ENCODE data around the gene BBX. TPM values are rescaled to one million over a fixed set of nuclear protein-coding genes. Genes with fewer than 3 reads are reported as not detected.

Gene BBX
- total RNA-seq, 4 donors from 2014 or later, result 73.0 to 216 (median 106) TPM

GRCh38 chr3:107675233-107675900, 152.6 kb downstream of the BBX start:
- Histone ChIP-seq H3K4me3 (replicated peaks in 1 of 3) (no peak overlapping the region), H3K9me3 (no peaks in the 10 kb centered on the region), H3K36me3 (no peaks in the 10 kb centered on the region), H3K27ac (no peak overlapping the region), H3K4me1 (no peaks in the 10 kb centered on the region), H3K27me3 (no peaks in the 10 kb centered on the region)
- no peak for TF ChIP-seq POLR2A (IDR thresholded peaks at IDR 0.05)
- TF ChIP-seq, protein P1, sequence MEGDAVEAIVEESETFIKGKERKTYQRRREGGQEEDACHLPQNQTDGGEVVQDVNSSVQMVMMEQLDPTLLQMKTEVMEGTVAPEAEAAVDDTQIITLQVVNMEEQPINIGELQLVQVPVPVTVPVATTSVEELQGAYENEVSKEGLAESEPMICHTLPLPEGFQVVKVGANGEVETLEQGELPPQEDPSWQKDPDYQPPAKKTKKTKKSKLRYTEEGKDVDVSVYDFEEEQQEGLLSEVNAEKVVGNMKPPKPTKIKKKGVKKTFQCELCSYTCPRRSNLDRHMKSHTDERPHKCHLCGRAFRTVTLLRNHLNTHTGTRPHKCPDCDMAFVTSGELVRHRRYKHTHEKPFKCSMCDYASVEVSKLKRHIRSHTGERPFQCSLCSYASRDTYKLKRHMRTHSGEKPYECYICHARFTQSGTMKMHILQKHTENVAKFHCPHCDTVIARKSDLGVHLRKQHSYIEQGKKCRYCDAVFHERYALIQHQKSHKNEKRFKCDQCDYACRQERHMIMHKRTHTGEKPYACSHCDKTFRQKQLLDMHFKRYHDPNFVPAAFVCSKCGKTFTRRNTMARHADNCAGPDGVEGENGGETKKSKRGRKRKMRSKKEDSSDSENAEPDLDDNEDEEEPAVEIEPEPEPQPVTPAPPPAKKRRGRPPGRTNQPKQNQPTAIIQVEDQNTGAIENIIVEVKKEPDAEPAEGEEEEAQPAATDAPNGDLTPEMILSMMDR (IDR thresholded peaks at IDR 0.05), result no peak
- intact Hi-C loops (cut with DNase I), result loop anchor here (10.0 kb wide), 1 partner anchor 69 kb away; no protein-coding TSS in a partner anchor
- no peak for DNase-seq
- 81 to 83% methylated on average over 6 of the region's 6 CpGs for WGBS, 2 donors

- WGBS, 2 donors, result 72 to 78% methylated on average over 2 of the region's 2 CpGs
- TF ChIP-seq POLR2A (IDR thresholded peaks at IDR 0.05), result no peak
- TF ChIP-seq, protein P1 (IDR thresholded peaks at IDR 0.05), result peak in 4 of 6 experiments; percentile 39 to 68 (median 57)
- intact Hi-C loops (cut with DNase I), result loop anchor here (10.0 kb wide), 1 partner anchor 68 kb away; no protein-coding TSS in a partner anchor
- H3K36me3 ChIP-seq, result no peaks in the 10 kb centered on the region
- H3K9me3 ChIP-seq, result no peaks in the 10 kb centered on the region
- no peak overlapping the region for H3K27ac ChIP-seq
- H3K4me3 ChIP-seq (replicated peaks in 1 of 3), result no peak overlapping the region
- no peaks in the 10 kb centered on the region for H3K27me3 ChIP-seq
- H3K4me1 ChIP-seq, result no peaks in the 10 kb centered on the region
- no peak for DNase-seq
These were observed 153.9 kb downstream of the BBX start for GRCh38 chr3:107676469-107677309.

DNA sequence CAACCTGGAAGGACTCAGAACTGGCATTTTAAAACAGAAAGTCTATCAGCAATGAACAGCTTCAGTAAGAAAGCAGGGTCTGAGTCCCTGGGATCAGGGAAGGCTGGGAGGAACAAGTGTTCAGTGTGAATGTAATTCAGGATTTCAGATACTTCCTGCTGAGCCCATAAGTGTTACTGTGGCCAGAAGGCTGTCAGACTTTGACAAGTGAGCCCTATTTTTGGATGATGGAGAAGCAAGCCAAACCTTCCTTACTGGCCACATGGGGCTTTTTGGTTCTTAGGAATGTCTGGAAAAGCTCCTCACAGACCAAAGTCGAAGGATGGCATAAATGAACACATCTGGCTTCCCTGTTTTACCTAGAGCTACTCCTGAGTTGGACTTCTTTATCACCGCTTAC, 157.2 kb downstream of the BBX start:
- H3K27ac ChIP-seq, result no peak overlapping the region
- no peak for DNase-seq
- no peak overlapping the region for H3K4me3 ChIP-seq (replicated peaks in 1 of 3)
- no peaks in the 10 kb centered on the region for H3K36me3 ChIP-seq
- intact Hi-C loops (cut with DNase I), result loop anchor here (10.0 kb wide), 1 partner anchor 65 kb away; no protein-coding TSS in a partner anchor
- no peaks in the 10 kb centered on the region for H3K4me1 ChIP-seq
- peaks cover 3% of the 10 kb centered on the region for H3K9me3 ChIP-seq
- TF ChIP-seq, protein P1 (IDR thresholded peaks at IDR 0.05), result no peak
- no peak for TF ChIP-seq POLR2A (IDR thresholded peaks at IDR 0.05)
- WGBS, 2 donors, result 65 to 72% methylated on average over 2 of the region's 2 CpGs
- H3K27me3 ChIP-seq, result no peaks in the 10 kb centered on the region

- no peak overlapping the region for H3K4me3 ChIP-seq (replicated peaks in 1 of 3)
- WGBS, 2 donors, result 86 to 94% methylated on average over 2 of the region's 2 CpGs
- peaks cover 3% of the 10 kb centered on the region for H3K9me3 ChIP-seq
- H3K27me3 ChIP-seq, result no peaks in the 10 kb centered on the region
- H3K4me1 ChIP-seq, result no peaks in the 10 kb centered on the region
- intact Hi-C loops (cut with DNase I), result no loop called here
- H3K27ac ChIP-seq, result no peak overlapping the region
- no peaks in the 10 kb centered on the region for H3K36me3 ChIP-seq
- no peak for DNase-seq
- TF ChIP-seq, protein P1 (IDR thresholded peaks at IDR 0.05), result no peak
- no peak for TF ChIP-seq POLR2A (IDR thresholded peaks at IDR 0.05)
These were observed 157.9 kb downstream of the BBX start for GRCh38 chr3:107680698-107681097.

DNA sequence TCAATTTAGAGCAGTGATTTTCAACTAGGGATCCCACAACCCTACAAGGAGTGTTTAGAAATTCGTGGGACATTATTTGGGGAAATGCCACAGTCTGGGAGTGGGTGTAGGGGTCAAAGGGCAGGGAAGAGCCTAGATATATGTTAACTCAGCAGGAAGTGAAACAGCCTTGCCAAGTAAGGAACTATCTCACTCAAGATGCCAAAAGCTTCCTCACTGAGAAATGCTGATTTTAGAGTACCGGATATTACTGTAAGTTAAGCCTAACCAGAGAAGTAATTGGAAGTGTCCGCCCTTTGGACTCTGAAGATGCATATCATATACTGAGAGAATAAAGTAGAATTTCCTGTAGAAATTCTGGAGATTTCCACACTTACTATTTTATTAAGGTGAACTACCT, 158.6 kb downstream of the BBX start:
- TF ChIP-seq POLR2A (IDR thresholded peaks at IDR 0.05), result no peak
- Histone ChIP-seq H3K9me3 (peaks cover 3% of the 10 kb centered on the region), H3K4me3 (replicated peaks in 1 of 3) (no peak overlapping the region), H3K4me1 (no peaks in the 10 kb centered on the region), H3K27ac (no peak overlapping the region), H3K36me3 (no peaks in the 10 kb centered on the region), H3K27me3 (no peaks in the 10 kb centered on the region)
- 81 to 88% methylated on average over 3 of the region's 3 CpGs for WGBS, 2 donors
- intact Hi-C loops (cut with DNase I), result no loop called here
- DNase-seq, result no peak

Measured in thyroid gland (tissue), 4 donors.